ENCODE measurements around the gene ISG20. TPM values are rescaled to one million over a fixed set of nuclear protein-coding genes. Genes with fewer than 3 reads are reported as not detected.

ISG20 gene
- total RNA-seq (10 to 100 TPM in 1 of 2 donors, 1 to 10 TPM in 1; 6.8 to 36.5 TPM), polyA plus RNA-seq (10 to 100 TPM; 14.1 to 14.5 TPM)

GRCh38 chr15:88638626-88639372, at the start of gene ISG20:
Gene ISG20 (plus strand): TSS chr15:88639016. CDS start chr15:88639367, 351 bp downstream.
- TF ChIP-seq TAF1 (conservative IDR thresholded peaks at IDR 0.05) = peak; percentile 74
- peak; percentile 87 for TF ChIP-seq MAX (IDR thresholded peaks at IDR 0.05)
- TF ChIP-seq NR2F2 (IDR thresholded peaks at IDR 0.05) = no peak
- no peak for TF ChIP-seq FOXA2 (IDR thresholded peaks at IDR 0.05)
- TF ChIP-seq, protein P1, sequence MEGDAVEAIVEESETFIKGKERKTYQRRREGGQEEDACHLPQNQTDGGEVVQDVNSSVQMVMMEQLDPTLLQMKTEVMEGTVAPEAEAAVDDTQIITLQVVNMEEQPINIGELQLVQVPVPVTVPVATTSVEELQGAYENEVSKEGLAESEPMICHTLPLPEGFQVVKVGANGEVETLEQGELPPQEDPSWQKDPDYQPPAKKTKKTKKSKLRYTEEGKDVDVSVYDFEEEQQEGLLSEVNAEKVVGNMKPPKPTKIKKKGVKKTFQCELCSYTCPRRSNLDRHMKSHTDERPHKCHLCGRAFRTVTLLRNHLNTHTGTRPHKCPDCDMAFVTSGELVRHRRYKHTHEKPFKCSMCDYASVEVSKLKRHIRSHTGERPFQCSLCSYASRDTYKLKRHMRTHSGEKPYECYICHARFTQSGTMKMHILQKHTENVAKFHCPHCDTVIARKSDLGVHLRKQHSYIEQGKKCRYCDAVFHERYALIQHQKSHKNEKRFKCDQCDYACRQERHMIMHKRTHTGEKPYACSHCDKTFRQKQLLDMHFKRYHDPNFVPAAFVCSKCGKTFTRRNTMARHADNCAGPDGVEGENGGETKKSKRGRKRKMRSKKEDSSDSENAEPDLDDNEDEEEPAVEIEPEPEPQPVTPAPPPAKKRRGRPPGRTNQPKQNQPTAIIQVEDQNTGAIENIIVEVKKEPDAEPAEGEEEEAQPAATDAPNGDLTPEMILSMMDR (IDR thresholded peaks at IDR 0.05; ENCODE audit: low read depth, low read length, missing input control) = peak; percentile 26
- TF ChIP-seq ZBTB33 (IDR thresholded peaks at IDR 0.05) = peak; percentile 59
- TF ChIP-seq SP1 (IDR thresholded peaks at IDR 0.05) = peak; percentile 78
- peak; percentile 41 for TF ChIP-seq HNF4G (IDR thresholded peaks at IDR 0.05)
- TF ChIP-seq, protein P2, sequence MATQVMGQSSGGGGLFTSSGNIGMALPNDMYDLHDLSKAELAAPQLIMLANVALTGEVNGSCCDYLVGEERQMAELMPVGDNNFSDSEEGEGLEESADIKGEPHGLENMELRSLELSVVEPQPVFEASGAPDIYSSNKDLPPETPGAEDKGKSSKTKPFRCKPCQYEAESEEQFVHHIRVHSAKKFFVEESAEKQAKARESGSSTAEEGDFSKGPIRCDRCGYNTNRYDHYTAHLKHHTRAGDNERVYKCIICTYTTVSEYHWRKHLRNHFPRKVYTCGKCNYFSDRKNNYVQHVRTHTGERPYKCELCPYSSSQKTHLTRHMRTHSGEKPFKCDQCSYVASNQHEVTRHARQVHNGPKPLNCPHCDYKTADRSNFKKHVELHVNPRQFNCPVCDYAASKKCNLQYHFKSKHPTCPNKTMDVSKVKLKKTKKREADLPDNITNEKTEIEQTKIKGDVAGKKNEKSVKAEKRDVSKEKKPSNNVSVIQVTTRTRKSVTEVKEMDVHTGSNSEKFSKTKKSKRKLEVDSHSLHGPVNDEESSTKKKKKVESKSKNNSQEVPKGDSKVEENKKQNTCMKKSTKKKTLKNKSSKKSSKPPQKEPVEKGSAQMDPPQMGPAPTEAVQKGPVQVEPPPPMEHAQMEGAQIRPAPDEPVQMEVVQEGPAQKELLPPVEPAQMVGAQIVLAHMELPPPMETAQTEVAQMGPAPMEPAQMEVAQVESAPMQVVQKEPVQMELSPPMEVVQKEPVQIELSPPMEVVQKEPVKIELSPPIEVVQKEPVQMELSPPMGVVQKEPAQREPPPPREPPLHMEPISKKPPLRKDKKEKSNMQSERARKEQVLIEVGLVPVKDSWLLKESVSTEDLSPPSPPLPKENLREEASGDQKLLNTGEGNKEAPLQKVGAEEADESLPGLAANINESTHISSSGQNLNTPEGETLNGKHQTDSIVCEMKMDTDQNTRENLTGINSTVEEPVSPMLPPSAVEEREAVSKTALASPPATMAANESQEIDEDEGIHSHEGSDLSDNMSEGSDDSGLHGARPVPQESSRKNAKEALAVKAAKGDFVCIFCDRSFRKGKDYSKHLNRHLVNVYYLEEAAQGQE (IDR thresholded peaks at IDR 0.05) = peak; percentile 72
- TF ChIP-seq, protein P3, sequence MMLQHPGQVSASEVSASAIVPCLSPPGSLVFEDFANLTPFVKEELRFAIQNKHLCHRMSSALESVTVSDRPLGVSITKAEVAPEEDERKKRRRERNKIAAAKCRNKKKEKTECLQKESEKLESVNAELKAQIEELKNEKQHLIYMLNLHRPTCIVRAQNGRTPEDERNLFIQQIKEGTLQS (IDR thresholded peaks at IDR 0.05) = peak; percentile 86
- TF ChIP-seq RXRA (IDR thresholded peaks at IDR 0.05) = peak; percentile 71 to 79
- TF ChIP-seq HNF4A (conservative IDR thresholded peaks at IDR 0.05) = peak; percentile 25 to 67
- TF ChIP-seq GABPA (IDR thresholded peaks at IDR 0.05 in 1 of 2, conservative IDR thresholded peaks at IDR 0.05 in 1 of 2) = peak in 1 of 2 donors; percentile 59
- peak; percentile 86 for TF ChIP-seq YY1 (IDR thresholded peaks at IDR 0.05)
- TF ChIP-seq EGR1 (IDR thresholded peaks at IDR 0.05; ENCODE audit: low read depth in 2 of 2) = peak in 1 of 2 donors; percentile 65
- peak; percentile 47 to 49 for TF ChIP-seq RAD21 (IDR thresholded peaks at IDR 0.05)
- peak; percentile 98 to 99 for TF ChIP-seq JUND (IDR thresholded peaks at IDR 0.05)
- peak; percentile 84 for TF ChIP-seq FOXA1 (IDR thresholded peaks at IDR 0.05)
- Histone ChIP-seq H3K36me3 (ENCODE audit: control insufficient read depth in 4 of 4, insufficient read depth in 3 of 4, low read depth in 1 of 4, low read length in 3 of 4) (no peaks in the 10 kb centered on the region), H3K27ac (ENCODE audit: low read depth in 1 of 2, low read length in 2 of 2) (peak within 1 kb of the TSS; percentile 96 to 98), H3K9me3 (ENCODE audit: control insufficient read depth in 4 of 4, low read length in 3 of 4) (no peaks in the 10 kb centered on the region), H3K9ac (ENCODE audit: low read depth in 1 of 2, low read length in 2 of 2) (peak within 1 kb of the TSS; percentile 84 to 93), H3K4me3 (ENCODE audit: low read depth in 1 of 3, low read length in 3 of 3) (peak within 1 kb of the TSS; percentile 53 to 73 (median 58)), H3K27me3 (ENCODE audit: control insufficient read depth in 4 of 4, insufficient read depth in 4 of 4, low read length in 3 of 4) (no peaks in the 10 kb centered on the region), H3K4me1 (ENCODE audit: control insufficient read depth in 4 of 4, insufficient read depth in 4 of 4, low read length in 3 of 4) (peaks cover 6 to 22% (median 12%) of the 10 kb centered on the region in 4 donors)
- peak; percentile 87 for DNase-seq (ENCODE audit: low spot score)
- WGBS = 3% methylated on average over 27 of the region's 27 CpGs
